Activated CD8-positive, alpha-beta memory T cell treated with anti-CD3 and anti-CD28 coated beads for 48 hours (primary cell): ENCODE results near the gene NT5C1A.
A peak's percentile ranks its signal among the peaks of the same experiment; 100 is the strongest.

Experiments used
- DNase-seq, 3 experiments: peaks; one replicate each; pipeline ENCODE4 v3.0.0-alpha.2; 2020; ENCODE audit warnings: low read depth in 2 of 3, low spot score in 2 of 3

Gene NT5C1A

GRCh38 chr1:39662861-39663260 is 9.0 kb downstream of the NT5C1A start:
- no peak for DNase-seq

GRCh38 chr1:39659538-39659937 is 12.4 kb downstream of the NT5C1A start:
- DNase-seq: no peak

GRCh38 chr1:39659110-39659509 is 12.8 kb downstream of the NT5C1A start:
- DNase-seq: no peak

DNA sequence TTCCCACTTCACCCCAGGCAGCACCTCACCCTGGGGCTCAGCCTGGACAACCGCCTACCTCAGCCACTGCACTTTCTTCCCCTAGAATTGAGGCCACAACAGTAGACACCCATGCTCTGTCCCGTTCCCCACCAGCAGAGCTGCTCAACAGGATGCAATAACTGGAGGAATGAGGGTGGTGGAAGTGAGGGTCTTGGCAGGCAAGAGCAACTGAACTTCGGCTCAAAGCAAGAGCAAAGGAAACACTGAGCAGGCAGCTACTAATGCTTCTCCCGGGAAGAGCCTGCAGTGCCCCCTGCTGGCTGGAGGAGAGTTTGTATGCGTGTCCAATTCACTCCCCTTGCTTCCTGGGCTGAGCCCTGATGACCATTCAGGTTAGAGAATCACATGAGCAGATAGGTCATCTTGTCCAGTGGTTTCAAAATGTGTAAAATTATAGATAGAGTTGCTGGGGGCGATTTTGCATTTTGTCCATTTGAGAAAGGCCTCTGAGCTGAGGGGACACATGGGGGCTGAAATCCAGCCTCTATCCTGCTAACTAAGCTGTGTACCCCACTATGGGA is 13.9 kb downstream of the NT5C1A start:
- DNase-seq: peak in 1 of 3 experiments; percentile 51

GRCh38 chr1:39657402-39657801 is 14.5 kb downstream of the NT5C1A start:
- no peak for DNase-seq

DNA sequence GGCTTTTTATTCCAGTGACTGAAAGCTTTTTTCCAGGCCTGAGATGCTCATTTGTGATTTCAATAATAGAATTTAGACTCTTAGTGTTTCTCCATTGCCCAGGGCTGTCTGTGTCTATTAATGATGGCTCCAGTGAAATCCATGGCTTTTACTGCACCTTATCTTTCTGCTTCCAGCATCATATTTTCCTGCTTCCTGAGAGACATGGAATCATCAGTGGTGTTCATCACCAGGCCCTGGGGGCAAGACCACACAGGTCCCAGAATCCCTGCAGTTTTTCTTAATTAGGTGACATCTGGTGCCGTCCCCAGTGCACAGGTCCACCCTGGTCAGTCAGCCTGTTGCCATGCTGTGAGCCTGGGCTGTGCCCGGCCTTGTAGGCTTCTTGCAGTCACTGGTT is 15.5 kb downstream of the NT5C1A start:
- no peak for DNase-seq

- DNase-seq: no peak
Measured at GRCh38 chr1:39655578-39656268, 16.2 kb downstream of the NT5C1A start.

GRCh38 chr1:39654291-39654690 is 17.6 kb downstream of the NT5C1A start:
- DNase-seq: no peak

DNA sequence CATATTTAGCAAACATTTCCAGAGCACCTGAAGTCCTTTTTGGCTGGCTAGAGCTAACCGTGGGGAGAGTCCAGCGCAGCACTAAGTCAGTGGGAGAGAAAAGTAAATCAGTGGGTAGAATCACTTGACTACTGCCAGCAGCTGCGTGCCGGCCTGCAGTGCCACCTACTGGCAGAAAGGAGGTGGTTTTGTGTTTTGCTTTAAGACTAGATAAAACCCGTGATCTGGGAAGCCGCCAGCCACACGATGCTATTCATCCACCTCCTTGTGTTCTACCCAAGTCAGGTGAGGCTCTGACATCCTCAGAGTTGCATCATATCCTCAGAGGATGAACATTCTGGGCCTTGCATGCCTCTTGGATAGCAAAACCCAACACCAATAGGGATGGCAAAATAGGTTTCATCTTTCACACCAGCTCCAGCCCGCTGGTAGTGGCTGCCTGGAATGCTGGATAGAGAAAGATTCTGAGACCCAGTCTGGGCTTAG is 18.3 kb downstream of the NT5C1A start:
- no peak for DNase-seq

GRCh38 chr1:39652554-39652953 is 19.4 kb downstream of the NT5C1A start:
- DNase-seq: no peak

- DNase-seq: no peak
Measured at GRCh38 chr1:39652105-39652504, 19.8 kb downstream of the NT5C1A start.

DNA sequence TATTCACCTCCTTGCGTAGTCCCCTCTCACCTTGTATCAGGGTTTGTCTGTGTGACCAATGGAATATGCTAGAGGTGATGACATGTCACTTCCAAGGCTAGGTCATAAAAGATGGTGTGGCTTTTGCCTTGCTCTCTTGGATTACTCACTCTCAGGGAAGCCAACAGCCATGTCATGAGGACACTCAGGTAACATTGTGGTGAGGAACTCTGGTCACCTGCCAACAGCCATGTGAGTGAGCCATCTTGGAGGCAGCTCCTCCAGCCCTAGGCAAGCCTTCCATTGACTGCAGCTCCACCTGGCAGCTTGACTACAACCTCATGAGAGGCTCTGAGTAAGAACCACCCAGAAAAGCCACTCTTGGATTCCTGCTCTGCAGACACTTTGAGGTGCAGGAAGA is 21.5 kb downstream of the NT5C1A start:
- no peak for DNase-seq

GRCh38 chr1:39649636-39650185 is 22.2 kb downstream of the NT5C1A start:
- no peak for DNase-seq

- no peak for DNase-seq
Measured at GRCh38 chr1:39648496-39648895, 23.4 kb downstream of the NT5C1A start.

DNA sequence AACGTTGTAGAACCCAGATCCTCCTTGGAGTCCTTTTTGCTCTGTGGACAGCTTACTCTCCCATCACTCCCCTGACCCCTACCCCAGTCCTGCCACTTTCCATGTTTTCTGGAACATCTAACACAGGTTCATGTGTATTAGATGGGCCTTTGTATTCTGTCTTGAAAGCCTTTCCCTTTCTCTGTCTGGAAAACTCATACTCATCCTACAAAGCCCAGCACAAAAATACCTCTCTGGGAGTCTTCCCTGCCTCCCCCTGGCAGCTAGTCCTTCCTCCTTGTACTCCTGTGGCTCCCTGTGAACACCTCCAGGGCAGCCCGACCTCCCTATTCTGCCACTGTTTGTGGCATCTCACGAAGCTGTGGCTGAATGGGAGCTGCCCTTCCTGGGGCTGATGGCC is 24.7 kb downstream of the NT5C1A start:
- no peak for DNase-seq

- no peak for DNase-seq
Measured at GRCh38 chr1:39646232-39647081, 25.4 kb downstream of the NT5C1A start.

DNA sequence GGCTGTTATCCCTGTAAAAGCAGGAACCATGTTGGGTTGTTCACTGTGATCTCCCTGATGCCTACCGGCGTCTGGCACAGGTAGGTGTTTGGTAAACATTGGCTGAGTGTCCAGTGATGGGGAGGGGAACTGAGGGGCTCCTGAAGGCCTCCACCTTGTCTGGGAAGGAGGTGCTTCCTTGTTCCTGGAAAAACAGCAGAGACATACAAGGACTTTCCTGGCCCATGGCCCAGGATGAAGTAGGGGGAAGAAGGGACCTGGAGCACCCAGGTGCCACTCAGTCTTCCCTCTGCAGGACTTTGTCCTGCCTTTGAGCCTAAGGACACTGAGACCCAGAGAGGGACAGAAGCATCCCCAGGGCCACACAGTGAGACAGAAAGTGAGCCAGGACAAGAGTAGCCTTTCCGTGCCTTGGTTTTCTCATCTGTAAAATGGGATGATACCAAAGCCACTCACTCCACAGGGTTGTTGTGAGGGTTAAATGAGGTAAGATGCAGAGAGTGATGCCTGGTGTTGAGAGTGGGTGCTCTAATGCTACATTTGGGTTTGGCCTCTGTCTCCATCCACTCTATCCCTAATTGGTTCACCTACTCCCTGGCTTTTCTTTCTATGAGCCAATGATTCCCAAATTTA is 26.4 kb downstream of the NT5C1A start:
- no peak for DNase-seq

DNA sequence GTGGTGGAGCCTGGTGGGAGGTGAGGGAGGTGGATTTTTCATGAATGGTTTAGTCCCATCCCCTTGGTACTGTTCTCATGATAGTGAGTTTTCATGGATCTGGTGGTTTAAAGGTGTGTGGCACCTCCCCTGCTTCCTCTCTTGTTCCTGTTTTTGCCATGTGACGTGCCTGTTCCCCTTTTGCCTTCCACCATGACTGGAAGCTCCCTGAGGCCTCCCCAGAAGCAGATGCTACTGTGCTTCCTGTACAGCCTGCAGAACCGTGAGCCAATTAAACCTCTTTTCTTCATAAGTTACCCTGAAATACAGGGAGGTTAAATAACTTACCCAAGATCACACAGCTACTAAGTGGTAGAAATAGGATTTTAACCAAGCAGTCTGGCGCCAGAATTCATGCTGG is 28.2 kb downstream of the NT5C1A start:
- DNase-seq: no peak

DNA sequence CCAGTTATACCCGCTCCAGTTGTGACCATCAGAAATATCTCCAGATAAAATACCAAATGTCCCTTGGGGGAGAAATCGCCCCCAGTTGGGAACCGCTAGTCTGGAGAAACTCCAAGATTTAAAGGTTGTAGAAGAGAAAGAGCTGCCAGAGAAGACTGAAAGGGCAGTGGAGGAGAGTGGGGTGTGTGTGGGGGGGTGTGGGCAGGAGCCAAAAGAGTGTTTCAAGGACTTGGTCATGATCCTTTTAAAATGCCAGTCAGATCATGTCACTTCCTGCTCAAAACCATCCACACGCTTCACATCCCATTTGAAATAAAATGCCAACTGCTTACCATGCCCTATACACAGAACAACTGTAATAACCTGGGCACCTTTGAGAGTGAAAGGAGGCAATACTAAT is 29.1 kb downstream of the NT5C1A start:
- no peak for DNase-seq

DNA sequence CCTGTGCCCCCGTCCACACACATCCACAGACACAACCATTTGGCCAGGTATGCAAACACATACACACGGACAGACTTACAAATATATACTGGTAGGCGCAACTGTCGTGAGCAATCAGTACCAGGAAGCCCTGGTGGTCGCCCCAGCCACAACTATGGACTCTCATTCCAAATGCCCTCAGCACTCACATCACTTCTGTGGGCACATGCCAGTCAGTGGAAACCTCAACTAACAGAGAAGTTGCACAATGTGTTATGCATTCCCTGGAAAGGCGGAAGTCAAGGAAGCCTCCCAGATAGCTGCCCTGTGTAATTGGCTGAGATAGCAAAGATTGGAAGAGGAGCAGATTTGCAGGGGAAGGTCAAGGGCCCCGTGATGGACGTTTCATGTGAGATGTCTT is 31.0 kb downstream of the NT5C1A start:
- no peak for DNase-seq
